Measurements from ENCODE around the gene ANKIB1.

The ANKIB1 gene

GRCh38 chr7:92292981-92293380 is 47.2 kb downstream of the ANKIB1 start:
- DNase-seq, result no peak
- Histone ChIP-seq H2AFZ (ENCODE audit: low read depth, low read length) (no peak overlapping the region), H3K4me1 (ENCODE audit: insufficient read depth, low read length) (no peaks in the 10 kb centered on the region), H3K79me2 (ENCODE audit: insufficient read depth, low read length) (peaks cover 32% of the 10 kb centered on the region), H3K36me3 (ENCODE audit: insufficient read depth, low read length) (peaks cover 18% of the 10 kb centered on the region), H3K4me2 (ENCODE audit: insufficient read depth, low read length) (no peak overlapping the region), H3K27ac (ENCODE audit: low read length) (no peak overlapping the region), H4K20me1 (ENCODE audit: insufficient read depth, low read length) (0 out of 2 replicates have a peak, but pooled peaks cover 3% of the 10 kb centered on the region), H3K27me3 (ENCODE audit: insufficient read depth, low read length, poor library complexity) (no peaks in the 10 kb centered on the region), H3K9me3 (ENCODE audit: insufficient read depth, low read length, severe bottlenecking) (no peaks in the 10 kb centered on the region), H3K9ac (ENCODE audit: low read depth, low read length) (no peak overlapping the region), H3K4me3 (ENCODE audit: low read depth in 1 of 2, low read length in 2 of 2) (no peak overlapping the region)
- TF ChIP-seq EZH2 (IDR thresholded peaks at IDR 0.05; ENCODE audit: borderline replicate concordance, low read depth, low read length, severe bottlenecking) (no peak), CTCF (IDR thresholded peaks at IDR 0.05; ENCODE audit: borderline replicate concordance, extremely low read depth, low read length, poor library complexity, severe bottlenecking) (no peak)
- ATAC-seq (ENCODE audit: insufficient read depth, low read depth), result no peak

GRCh38 chr7:92293896-92294590 is 48.3 kb downstream of the ANKIB1 start:
- TF ChIP-seq EZH2 (IDR thresholded peaks at IDR 0.05; ENCODE audit: borderline replicate concordance, low read depth, low read length, severe bottlenecking), result no peak
- no peak for TF ChIP-seq CTCF (IDR thresholded peaks at IDR 0.05; ENCODE audit: borderline replicate concordance, extremely low read depth, low read length, poor library complexity, severe bottlenecking)
- Histone ChIP-seq H3K9ac (ENCODE audit: low read depth, low read length) (no peak overlapping the region), H3K36me3 (ENCODE audit: insufficient read depth, low read length) (peaks cover 18% of the 10 kb centered on the region), H3K4me2 (ENCODE audit: insufficient read depth, low read length) (no peak overlapping the region), H2AFZ (ENCODE audit: low read depth, low read length) (no peak overlapping the region), H4K20me1 (ENCODE audit: insufficient read depth, low read length) (0 out of 2 replicates have a peak, but pooled peaks cover 3% of the 10 kb centered on the region), H3K79me2 (ENCODE audit: insufficient read depth, low read length) (peaks cover 26% of the 10 kb centered on the region), H3K27me3 (ENCODE audit: insufficient read depth, low read length, poor library complexity) (no peaks in the 10 kb centered on the region), H3K4me3 (ENCODE audit: low read depth in 1 of 2, low read length in 2 of 2) (no peak overlapping the region), H3K9me3 (ENCODE audit: insufficient read depth, low read length, severe bottlenecking) (no peaks in the 10 kb centered on the region), H3K27ac (ENCODE audit: low read length) (no peak overlapping the region), H3K4me1 (ENCODE audit: insufficient read depth, low read length) (no peaks in the 10 kb centered on the region)
- ATAC-seq (ENCODE audit: insufficient read depth, low read depth) (no peak), DNase-seq (no peak)

GRCh38 chr7:92295391-92295790 is 49.6 kb downstream of the ANKIB1 start:
- ATAC-seq (ENCODE audit: insufficient read depth, low read depth), result no peak
- H3K79me2 ChIP-seq (ENCODE audit: insufficient read depth, low read length), result peaks cover 13% of the 10 kb centered on the region

More at GRCh38 chr7:92295391-92295790, 49.6 kb downstream of the ANKIB1 start:
- Histone ChIP-seq H3K4me3 (ENCODE audit: low read depth in 1 of 2, low read length in 2 of 2) (no peak overlapping the region), H3K27me3 (ENCODE audit: insufficient read depth, low read length, poor library complexity) (no peaks in the 10 kb centered on the region), H3K9ac (ENCODE audit: low read depth, low read length) (no peak overlapping the region), H4K20me1 (ENCODE audit: insufficient read depth, low read length) (no peaks in the 10 kb centered on the region), H3K9me3 (ENCODE audit: insufficient read depth, low read length, severe bottlenecking) (no peaks in the 10 kb centered on the region), H3K36me3 (ENCODE audit: insufficient read depth, low read length) (peaks cover 26% of the 10 kb centered on the region), H2AFZ (ENCODE audit: low read depth, low read length) (no peak overlapping the region), H3K4me2 (ENCODE audit: insufficient read depth, low read length) (no peak overlapping the region), H3K27ac (ENCODE audit: low read length) (no peak overlapping the region), H3K4me1 (ENCODE audit: insufficient read depth, low read length) (no peaks in the 10 kb centered on the region)
- DNase-seq, result no peak
- no peak for TF ChIP-seq CTCF (IDR thresholded peaks at IDR 0.05; ENCODE audit: borderline replicate concordance, extremely low read depth, low read length, poor library complexity, severe bottlenecking)
